Measurements from ENCODE around the gene SPRED2.

Gene SPRED2

DNA sequence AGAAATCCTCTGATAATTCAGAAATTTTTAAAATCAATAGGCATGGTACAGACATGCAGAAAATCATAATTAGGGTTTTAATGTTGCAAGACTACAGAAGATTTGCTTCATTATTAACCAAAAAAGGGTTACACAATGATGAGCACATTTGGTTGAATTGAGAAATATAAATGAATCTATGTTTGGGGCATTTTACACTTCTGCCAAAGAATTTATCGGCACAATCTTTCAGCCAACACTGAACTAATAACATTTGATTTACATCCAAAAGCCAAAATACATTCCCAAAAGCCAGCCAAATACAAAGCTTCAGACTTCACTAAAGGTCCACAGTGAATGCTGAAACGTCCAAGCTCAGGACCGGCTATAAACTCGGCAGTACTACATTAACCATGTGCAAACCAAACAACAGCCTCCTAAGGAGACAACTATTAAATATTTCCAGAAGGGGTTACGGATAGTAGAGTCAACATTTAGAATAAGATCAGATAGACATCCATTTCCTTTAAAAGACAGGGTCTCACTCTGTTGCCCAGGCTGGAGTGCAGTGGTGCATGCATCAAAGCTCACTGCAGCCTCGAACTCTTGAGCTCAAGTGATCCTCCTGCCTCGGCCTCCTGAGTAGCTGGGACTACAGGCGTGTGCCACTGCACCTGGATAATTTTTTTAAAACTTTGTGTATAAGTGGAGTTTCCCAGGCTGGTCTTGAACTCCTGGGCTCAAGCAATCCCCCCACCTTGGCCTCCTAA, 29.4 kb downstream of the SPRED2 start:
- Histone ChIP-seq H3K4me1 (ENCODE audit: control insufficient read depth in 2 of 2, insufficient read depth in 2 of 2, low read length in 2 of 2) (peaks cover 8 to 12% of the 10 kb centered on the region in 2 donors), H3K4me3 (ENCODE audit: low read length in 2 of 2) (no peak overlapping the region), H3K36me3 (ENCODE audit: control insufficient read depth in 2 of 2, insufficient read depth in 2 of 2, low read length in 2 of 2) (no peaks in the 10 kb centered on the region), H3K9me3 (ENCODE audit: control insufficient read depth in 2 of 2, low read length in 2 of 2) (no peaks in the 10 kb centered on the region), H3K9ac (ENCODE audit: low read depth in 1 of 2, low read length in 2 of 2) (no peak overlapping the region), H3K27ac (ENCODE audit: low read depth in 2 of 2, low read length in 2 of 2) (no peak overlapping the region), H3K27me3 (ENCODE audit: control insufficient read depth in 2 of 2, insufficient read depth in 2 of 2, low read length in 2 of 2) (no peaks in the 10 kb centered on the region)

- H3K27me3 ChIP-seq (ENCODE audit: control insufficient read depth in 2 of 2, insufficient read depth in 2 of 2, low read length in 2 of 2) = no peaks in the 10 kb centered on the region
- no peak overlapping the region for H3K9ac ChIP-seq (ENCODE audit: low read depth in 1 of 2, low read length in 2 of 2)
- H3K36me3 ChIP-seq (ENCODE audit: control insufficient read depth in 2 of 2, insufficient read depth in 2 of 2, low read length in 2 of 2) = no peaks in the 10 kb centered on the region
- H3K4me1 ChIP-seq (ENCODE audit: control insufficient read depth in 2 of 2, insufficient read depth in 2 of 2, low read length in 2 of 2) = peaks cover 7 to 8% of the 10 kb centered on the region in 2 donors
- no peak overlapping the region for H3K27ac ChIP-seq (ENCODE audit: low read depth in 2 of 2, low read length in 2 of 2)
- H3K9me3 ChIP-seq (ENCODE audit: control insufficient read depth in 2 of 2, low read length in 2 of 2) = no peaks in the 10 kb centered on the region
- no peak overlapping the region for H3K4me3 ChIP-seq (ENCODE audit: low read length in 2 of 2)
Measured at GRCh38 chr2:65402323-65402722, 30.1 kb downstream of the SPRED2 start.

DNA sequence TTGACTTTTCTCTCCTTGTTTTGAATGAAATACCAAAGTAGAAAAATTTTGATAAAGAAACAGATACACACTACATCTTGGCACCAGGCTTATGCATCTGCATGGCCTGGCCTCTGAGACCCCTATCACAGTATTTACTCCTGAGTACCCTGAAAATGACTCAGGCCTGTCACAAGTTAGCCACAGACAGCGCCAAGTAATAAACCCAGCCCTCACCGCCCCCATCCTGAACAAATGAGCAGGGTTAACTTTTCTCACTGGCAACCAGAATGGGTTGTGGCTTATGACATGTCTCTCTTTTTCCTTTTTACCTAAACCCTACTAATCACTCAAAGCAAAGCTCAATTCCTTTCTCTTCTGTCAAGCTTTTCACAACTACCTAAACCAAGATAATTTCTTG, 35.3 kb downstream of the SPRED2 start:
- Histone ChIP-seq H3K4me3 (ENCODE audit: low read length in 2 of 2) (no peak overlapping the region), H3K27me3 (ENCODE audit: control insufficient read depth in 2 of 2, insufficient read depth in 2 of 2, low read length in 2 of 2) (no peaks in the 10 kb centered on the region), H3K9ac (ENCODE audit: low read depth in 1 of 2, low read length in 2 of 2) (no peak overlapping the region), H3K9me3 (ENCODE audit: control insufficient read depth in 2 of 2, low read length in 2 of 2) (no peaks in the 10 kb centered on the region), H3K36me3 (ENCODE audit: control insufficient read depth in 2 of 2, insufficient read depth in 2 of 2, low read length in 2 of 2) (no peaks in the 10 kb centered on the region), H3K27ac (ENCODE audit: low read depth in 2 of 2, low read length in 2 of 2) (peak overlapping the region; percentile 58 to 84), H3K4me1 (ENCODE audit: control insufficient read depth in 2 of 2, insufficient read depth in 2 of 2, low read length in 2 of 2) (peaks cover 6 to 27% of the 10 kb centered on the region in 2 donors)

DNA sequence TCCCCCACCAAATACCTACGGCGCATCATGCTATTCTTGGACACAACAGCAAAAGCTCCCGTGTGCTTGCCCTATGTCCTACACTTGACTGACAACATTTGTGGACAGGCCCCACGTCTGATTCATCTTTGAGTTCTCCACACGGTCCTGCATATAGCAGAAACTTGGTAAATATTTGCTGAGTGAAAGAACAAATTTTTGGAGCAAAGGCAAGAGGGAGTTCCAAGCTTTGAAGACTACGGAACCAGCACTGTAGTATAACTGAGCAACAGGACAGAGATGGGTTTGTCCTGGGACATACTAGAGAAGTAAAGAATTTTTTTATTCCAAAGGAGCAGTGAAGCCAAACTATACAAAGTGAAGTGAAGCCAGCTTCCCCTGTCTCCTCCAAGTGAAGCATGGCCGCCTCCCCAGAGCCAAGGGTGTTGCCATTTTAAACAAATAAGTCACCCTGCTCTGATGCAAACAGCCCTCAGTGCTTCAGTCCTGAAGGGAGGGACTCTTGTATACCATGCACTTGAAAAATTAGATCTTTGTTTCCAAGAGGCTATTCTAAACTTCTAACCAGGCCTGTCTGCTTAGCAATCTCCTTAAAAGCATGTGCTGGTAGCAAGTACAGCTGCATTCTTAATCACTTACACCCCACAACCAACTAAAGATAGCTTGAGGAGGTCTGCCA, 35.9 kb downstream of the SPRED2 start:
- Histone ChIP-seq H3K9me3 (ENCODE audit: control insufficient read depth in 2 of 2, low read length in 2 of 2) (no peaks in the 10 kb centered on the region), H3K4me1 (ENCODE audit: control insufficient read depth in 2 of 2, insufficient read depth in 2 of 2, low read length in 2 of 2) (peaks cover 6 to 27% of the 10 kb centered on the region in 2 donors), H3K27ac (ENCODE audit: low read depth in 2 of 2, low read length in 2 of 2) (peak overlapping the region; percentile 58 to 84), H3K9ac (ENCODE audit: low read depth in 1 of 2, low read length in 2 of 2) (peak overlapping the region in 1 of 2 donors; percentile 57), H3K27me3 (ENCODE audit: control insufficient read depth in 2 of 2, insufficient read depth in 2 of 2, low read length in 2 of 2) (no peaks in the 10 kb centered on the region), H3K4me3 (ENCODE audit: low read length in 2 of 2) (peak overlapping the region; percentile 39 to 49), H3K36me3 (ENCODE audit: control insufficient read depth in 2 of 2, insufficient read depth in 2 of 2, low read length in 2 of 2) (no peaks in the 10 kb centered on the region)

GRCh38 chr2:65395621-65396347, 36.6 kb downstream of the SPRED2 start:
- peak overlapping the region; percentile 58 to 84 for H3K27ac ChIP-seq (ENCODE audit: low read depth in 2 of 2, low read length in 2 of 2)

GRCh38 chr2:65393743-65394422, 38.5 kb downstream of the SPRED2 start:
- no peaks in the 10 kb centered on the region for H3K9me3 ChIP-seq (ENCODE audit: control insufficient read depth in 2 of 2, low read length in 2 of 2)
- no peaks in the 10 kb centered on the region for H3K27me3 ChIP-seq (ENCODE audit: control insufficient read depth in 2 of 2, insufficient read depth in 2 of 2, low read length in 2 of 2)
- no peak overlapping the region for H3K4me3 ChIP-seq (ENCODE audit: low read length in 2 of 2)
- no peaks in the 10 kb centered on the region for H3K36me3 ChIP-seq (ENCODE audit: control insufficient read depth in 2 of 2, insufficient read depth in 2 of 2, low read length in 2 of 2)
- peaks cover 9 to 37% of the 10 kb centered on the region in 2 donors for H3K4me1 ChIP-seq (ENCODE audit: control insufficient read depth in 2 of 2, insufficient read depth in 2 of 2, low read length in 2 of 2)
- H3K27ac ChIP-seq (ENCODE audit: low read depth in 2 of 2, low read length in 2 of 2) = no peak overlapping the region
- no peak overlapping the region for H3K9ac ChIP-seq (ENCODE audit: low read depth in 1 of 2, low read length in 2 of 2)

More at GRCh38 chr2:65395621-65396347, 36.6 kb downstream of the SPRED2 start:
- H3K27me3 ChIP-seq (ENCODE audit: control insufficient read depth in 2 of 2, insufficient read depth in 2 of 2, low read length in 2 of 2) = no peaks in the 10 kb centered on the region
- peak overlapping the region; percentile 39 to 49 for H3K4me3 ChIP-seq (ENCODE audit: low read length in 2 of 2)
- H3K9ac ChIP-seq (ENCODE audit: low read depth in 1 of 2, low read length in 2 of 2) = peak overlapping the region in 1 of 2 donors; percentile 57
- peaks cover 6 to 27% of the 10 kb centered on the region in 2 donors for H3K4me1 ChIP-seq (ENCODE audit: control insufficient read depth in 2 of 2, insufficient read depth in 2 of 2, low read length in 2 of 2)
- H3K9me3 ChIP-seq (ENCODE audit: control insufficient read depth in 2 of 2, low read length in 2 of 2) = no peaks in the 10 kb centered on the region
- no peaks in the 10 kb centered on the region for H3K36me3 ChIP-seq (ENCODE audit: control insufficient read depth in 2 of 2, insufficient read depth in 2 of 2, low read length in 2 of 2)

DNA sequence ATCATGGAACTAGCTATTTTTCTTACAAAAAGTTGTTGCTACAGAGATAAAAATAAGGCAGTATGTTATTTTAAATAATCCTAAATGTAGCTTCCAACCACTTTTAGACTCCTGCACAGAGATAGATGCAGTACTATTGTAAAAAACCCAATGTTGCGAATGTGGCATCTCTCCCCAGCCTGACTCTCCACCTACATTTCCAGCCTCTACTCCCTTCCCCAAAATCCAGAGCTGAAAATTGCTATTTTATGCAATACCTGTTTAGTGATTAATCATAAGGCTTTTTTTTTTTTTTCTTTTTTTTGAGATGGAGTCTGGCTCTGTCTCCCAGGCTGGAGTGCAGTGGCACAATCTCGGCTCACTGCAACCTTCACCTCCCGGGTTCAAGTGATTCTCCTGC, 39.4 kb downstream of the SPRED2 start:
- Histone ChIP-seq H3K27me3 (ENCODE audit: control insufficient read depth in 2 of 2, insufficient read depth in 2 of 2, low read length in 2 of 2) (no peaks in the 10 kb centered on the region), H3K4me3 (ENCODE audit: low read length in 2 of 2) (no peak overlapping the region), H3K27ac (ENCODE audit: low read depth in 2 of 2, low read length in 2 of 2) (no peak overlapping the region), H3K4me1 (ENCODE audit: control insufficient read depth in 2 of 2, insufficient read depth in 2 of 2, low read length in 2 of 2) (peaks cover 9 to 37% of the 10 kb centered on the region in 2 donors), H3K9ac (ENCODE audit: low read depth in 1 of 2, low read length in 2 of 2) (no peak overlapping the region), H3K9me3 (ENCODE audit: control insufficient read depth in 2 of 2, low read length in 2 of 2) (no peaks in the 10 kb centered on the region), H3K36me3 (ENCODE audit: control insufficient read depth in 2 of 2, insufficient read depth in 2 of 2, low read length in 2 of 2) (no peaks in the 10 kb centered on the region)

GRCh38 chr2:65392609-65393008, 39.8 kb downstream of the SPRED2 start:
- H3K9ac ChIP-seq (ENCODE audit: low read depth in 1 of 2, low read length in 2 of 2) = no peak overlapping the region
- H3K27me3 ChIP-seq (ENCODE audit: control insufficient read depth in 2 of 2, insufficient read depth in 2 of 2, low read length in 2 of 2) = no peaks in the 10 kb centered on the region
- peaks cover 9 to 37% of the 10 kb centered on the region in 2 donors for H3K4me1 ChIP-seq (ENCODE audit: control insufficient read depth in 2 of 2, insufficient read depth in 2 of 2, low read length in 2 of 2)
- H3K4me3 ChIP-seq (ENCODE audit: low read length in 2 of 2) = no peak overlapping the region
- no peaks in the 10 kb centered on the region for H3K36me3 ChIP-seq (ENCODE audit: control insufficient read depth in 2 of 2, insufficient read depth in 2 of 2, low read length in 2 of 2)
- no peaks in the 10 kb centered on the region for H3K9me3 ChIP-seq (ENCODE audit: control insufficient read depth in 2 of 2, low read length in 2 of 2)
- no peak overlapping the region for H3K27ac ChIP-seq (ENCODE audit: low read depth in 2 of 2, low read length in 2 of 2)

DNA sequence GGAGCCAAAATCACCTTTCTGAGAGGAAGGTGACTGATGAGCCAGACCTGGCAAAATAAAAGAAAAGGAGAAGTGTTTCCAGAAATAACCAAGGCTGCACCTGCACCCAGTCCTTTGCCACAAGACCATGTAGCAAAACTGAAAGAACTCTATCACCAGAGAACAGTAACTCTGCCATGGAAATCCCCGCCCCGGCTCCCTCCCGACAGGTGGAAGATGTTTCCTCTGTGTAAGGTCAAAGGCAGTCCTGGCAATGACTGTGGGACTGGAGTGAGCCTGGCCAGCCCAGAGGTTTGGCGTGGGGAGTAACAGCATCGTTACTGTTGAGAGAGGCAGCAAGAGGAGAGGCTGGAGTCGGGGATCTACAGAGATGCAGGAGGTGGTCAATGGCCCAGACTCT, 42.3 kb downstream of the SPRED2 start:
- H3K4me1 ChIP-seq (ENCODE audit: control insufficient read depth in 2 of 2, insufficient read depth in 2 of 2, low read length in 2 of 2) = peaks cover 3 to 13% of the 10 kb centered on the region in 2 donors
- no peaks in the 10 kb centered on the region for H3K9me3 ChIP-seq (ENCODE audit: control insufficient read depth in 2 of 2, low read length in 2 of 2)
- H3K36me3 ChIP-seq (ENCODE audit: control insufficient read depth in 2 of 2, insufficient read depth in 2 of 2, low read length in 2 of 2) = no peaks in the 10 kb centered on the region
- no peak overlapping the region for H3K4me3 ChIP-seq (ENCODE audit: low read length in 2 of 2)
- no peaks in the 10 kb centered on the region for H3K27me3 ChIP-seq (ENCODE audit: control insufficient read depth in 2 of 2, insufficient read depth in 2 of 2, low read length in 2 of 2)
- H3K9ac ChIP-seq (ENCODE audit: low read depth in 1 of 2, low read length in 2 of 2) = no peak overlapping the region
- no peak overlapping the region for H3K27ac ChIP-seq (ENCODE audit: low read depth in 2 of 2, low read length in 2 of 2)
